CD4-positive, alpha-beta T cell (primary cell): Measurements from ENCODE around the gene RTP4. TPM values are rescaled to one million over a fixed set of nuclear protein-coding genes. Genes with fewer than 3 reads are reported as not detected.

Experiments used
- ATAC-seq: fragments of 200-7000 bp; cut with Tn5 transposase; one replicate; pipeline ENCODE4 v1.10.0; 2022; ENCODE audit warnings: mild to moderate bottlenecking; ENCODE audit not compliant: poor library complexity
- CTCF ChIA-PET: fragments of 350-600 bp; sonication (Branson Sonifier 250); formaldehyde crosslinking; loops from one replicate; lab custom pipeline; 2021; ENCODE audit warnings: antibody characterized with exemption, inconsistent platforms; lab: Charles Lee
- POLR2A ChIA-PET: fragments of 350-600 bp; sonication (Branson Sonifier 250); formaldehyde crosslinking; loops from one replicate; lab custom pipeline; 2021; ENCODE audit warnings: antibody characterized with exemption, inconsistent platforms; lab: Charles Lee
- DNase-seq, 14 experiments: peaks; one replicate each; pipeline ENCODE4 v3.0.0-alpha.2; 2013 to 2020; ENCODE audit warnings: mixed read lengths in 2 of 14
- H3K27ac ChIP-seq, 2 donors: one replicate each; pipeline versions ENCODE4 v1.5.1 to v1.7.0; 2013; ENCODE audit warnings: low read length in 2 of 2, low read depth in 1 of 2, mild to moderate bottlenecking in 1 of 2
- H3K27me3 ChIP-seq, 2 experiments: 1 replicate in 1 of 2; 2 replicates in 1 of 2; pipeline versions ENCODE4 v1.6.1 to v1.7.0; 2013; ENCODE audit warnings: low read length in 2 of 2, control low read depth in 1 of 2, mild to moderate bottlenecking in 1 of 2, moderate library complexity in 1 of 2; ENCODE audit not compliant: insufficient read depth in 2 of 2, control insufficient read depth in 1 of 2
- H3K36me3 ChIP-seq: one replicate; pipeline ENCODE4 v1.6.1; 2013; ENCODE audit warnings: low read length, control low read depth; ENCODE audit not compliant: insufficient read depth
- H3K4me1 ChIP-seq: one replicate; pipeline ENCODE4 v1.6.1; 2013; ENCODE audit warnings: low read length, control low read depth; ENCODE audit not compliant: insufficient read depth
- H3K4me3 ChIP-seq: one replicate; pipeline ENCODE4 v1.5.1; 2013; ENCODE audit warnings: mild to moderate bottlenecking, low read length, moderate library complexity
- H3K9me3 ChIP-seq, 2 experiments: 1 replicate in 1 of 2; 2 replicates in 1 of 2; pipeline versions ENCODE4 v1.6.1 to v1.7.0; 2013; ENCODE audit warnings: low read length in 2 of 2, mild to moderate bottlenecking in 2 of 2, control low read depth in 1 of 2, moderate library complexity in 1 of 2; ENCODE audit not compliant: control insufficient read depth in 1 of 2, insufficient read depth in 1 of 2
- H3K27ac Mint-ChIP-seq: one replicate; pipeline ENCODE4 v1.8.0; 2020; ENCODE audit warnings: mixed read lengths
- H3K27me3 Mint-ChIP-seq: one replicate; pipeline ENCODE4 v1.8.0; 2021; ENCODE audit warnings: mixed read lengths
- H3K36me3 Mint-ChIP-seq: one replicate; pipeline ENCODE4 v1.8.0; 2021; ENCODE audit warnings: low read depth, mixed read lengths
- H3K4me1 Mint-ChIP-seq: one replicate; pipeline ENCODE4 v1.8.0; 2021; ENCODE audit warnings: low read depth, mixed read lengths
- H3K4me3 Mint-ChIP-seq: one replicate; pipeline ENCODE4 v1.8.0; 2020; ENCODE audit warnings: mild to moderate bottlenecking, mixed read lengths
- H3K9me3 Mint-ChIP-seq: one replicate; pipeline ENCODE4 v1.8.0; 2020; ENCODE audit warnings: mixed read lengths
- CTCF ChIP-seq: fragments of 200-600 bp; IDR thresholded peaks from one replicate; pipeline ENCODE4 v1.8.0; 2022; ENCODE audit warnings: antibody characterized with exemption, mild to moderate bottlenecking
- intact Hi-C, 2 experiments: fragments of 100-400 bp; cut with DNase I in 1 of 2; cut with micrococcal nuclease in 1 of 2; formaldehyde crosslinking; loops; one replicate each; pipeline versions ENCODE4 v1.15.1 to v1.9.0; 2023 to 2025; cut with DNase I, micrococcal nuclease
- polyA plus RNA-seq, 2 donors: library from polyadenylated mRNA; unstranded; fragments of 120-200 nt; gene quantifications; one replicate each; pipeline ENCODE4 v1.2.1, GENCODE V29; 2013
- total RNA-seq, 174 experiments: library from RNA in 2 of 174; stranded (reverse) in 2 of 174; gene quantifications; one replicate each; pipeline ENCODE4 v1.2.3 and lab custom pipeline; 2021 to 2026

RTP4 gene
- total RNA-seq (1 to 10 TPM; 1.1 to 1.5 TPM), total RNA-seq (lab: John Stamatoyannopoulos, UW) (1.1 to 57.8 (median 8.4) reads per million in 172 experiments)
- 7.9 TPM for polyA plus RNA-seq (2013, experiment 1 of 2)
- 6.9 TPM for polyA plus RNA-seq (2013, experiment 2 of 2)

GRCh38 chr3:187368251-187369088 lies at the start of gene RTP4:
Gene RTP4 (plus strand): TSS chr3:187368385. CDS start chr3:187368442, 57 bp downstream.
- ATAC-seq: peak; percentile 78
- H3K27ac Mint-ChIP-seq: peak within 1 kb of the TSS; percentile 95
- H3K4me1 Mint-ChIP-seq: peaks cover 40% of the 10 kb centered on the region
- H3K4me3 Mint-ChIP-seq: peak within 1 kb of the TSS; percentile 94
- Histone ChIP-seq H3K27ac (peak within 1 kb of the TSS; percentile 64 to 85), H3K36me3 (peaks cover 31% of the 10 kb centered on the region), H3K27me3 (no peaks in the 10 kb centered on the region), H3K9me3 (peaks cover 0 to 3% of the 10 kb centered on the region in 2 experiments), H3K4me3 (peak within 1 kb of the TSS; percentile 75), H3K4me1 (peaks cover 19% of the 10 kb centered on the region)
- DNase-seq: peak in 8 of 14 experiments; percentile 17 to 82 (median 38)
- H3K36me3 Mint-ChIP-seq: peaks cover 55% of the 10 kb centered on the region
- H3K9me3 Mint-ChIP-seq: peaks cover 4% of the 10 kb centered on the region
- no peaks in the 10 kb centered on the region for H3K27me3 Mint-ChIP-seq
- CTCF ChIA-PET: no interaction called here
- intact Hi-C loops: no loop called here
- TF ChIP-seq CTCF: no peak
- POLR2A ChIA-PET: interaction anchor here (0.7 to 2.0 kb wide), 9 partner anchors 10 to 1431 kb away, joined by 3 to 7 read pairs (median 3); partner anchors contain the start of genes EIF4A2 and TRA2B

GRCh38 chr3:187318819-187319616 lies 49.2 kb upstream of the RTP4 start:
- ChIA-PET POLR2A (interaction anchor here (0.8 to 3.1 kb wide), 2 partner anchors 47 to 361 kb away, joined by 3 to 11 read pairs; no protein-coding TSS in a partner anchor), CTCF (interaction anchor here (0.7 to 4.9 kb wide), 12 partner anchors 11 to 1805 kb away, joined by 3 to 75 read pairs (median 4); no protein-coding TSS in a partner anchor)
- H3K4me1 Mint-ChIP-seq: peaks cover 15% of the 10 kb centered on the region
- Histone ChIP-seq H3K27ac (no peak overlapping the region), H3K27me3 (peaks cover 15 to 17% of the 10 kb centered on the region in 2 experiments), H3K4me1 (peaks cover 14% of the 10 kb centered on the region), H3K36me3 (no peaks in the 10 kb centered on the region), H3K9me3 (no peaks in the 10 kb centered on the region), H3K4me3 (no peak overlapping the region)
- ATAC-seq: peak; percentile 62
- intact Hi-C loops: loop anchor here (1.0 to 10.0 kb wide), 4 partner anchors 360 to 1828 kb away; no protein-coding TSS in a partner anchor
- no peaks in the 10 kb centered on the region for H3K9me3 Mint-ChIP-seq
- DNase-seq: peak in 13 of 14 experiments; percentile 11 to 75 (median 31)
- no peaks in the 10 kb centered on the region for H3K36me3 Mint-ChIP-seq
- H3K27ac Mint-ChIP-seq: no peak overlapping the region
- peaks cover 71% of the 10 kb centered on the region for H3K27me3 Mint-ChIP-seq
- H3K4me3 Mint-ChIP-seq: no peak overlapping the region
- peak; percentile 92 for TF ChIP-seq CTCF
